H1 (cell line): ENCODE measurements around the gene FHL1.

Source experiments
- ATF3 ChIP-seq: IDR thresholded peaks from 2 replicates; pipeline ENCODE4 v1.6.1; 2011; ENCODE audit warnings: low read depth, mild to moderate bottlenecking, low read length; ENCODE audit not compliant: insufficient read depth
- CEBPB ChIP-seq: IDR thresholded peaks from 2 replicates; pipeline ENCODE4 v1.6.1; 2012; ENCODE audit warnings: low read depth, low read length
- CREB1 ChIP-seq: IDR thresholded peaks from 2 replicates; pipeline ENCODE4 v1.6.1; 2012; ENCODE audit warnings: inconsistent platforms
- CTCF ChIP-seq, 3 experiments: IDR thresholded peaks; 1 replicate in 2 of 3; 2 replicates in 1 of 3; pipeline versions ENCODE4 v1.5.1 to v1.6.1; 2011; ENCODE audit warnings: low read length in 3 of 3, mild to moderate bottlenecking in 3 of 3, inconsistent platforms in 2 of 3, low read depth in 1 of 3, moderate library complexity in 1 of 3; ENCODE audit not compliant: insufficient read depth in 1 of 3; ENCODE audit errors: control extremely low read depth in 1 of 3
- POLR2A ChIP-seq, 2 experiments: IDR thresholded peaks; 1 replicate in 1 of 2; 2 replicates in 1 of 2; pipeline ENCODE4 v1.6.1; 2011; ENCODE audit warnings: low read depth in 2 of 2, low read length in 2 of 2, mild to moderate bottlenecking in 2 of 2; ENCODE audit errors: control extremely low read depth in 1 of 2
- POLR2AphosphoS5 ChIP-seq: IDR thresholded peaks from 2 replicates; pipeline ENCODE4 v1.6.1; 2011; ENCODE audit warnings: low read depth, low read length
- SP1 ChIP-seq: IDR thresholded peaks from 2 replicates; pipeline ENCODE4 v1.6.1; 2011; ENCODE audit warnings: low read depth, low read length
- TAF1 ChIP-seq: IDR thresholded peaks from 2 replicates; pipeline ENCODE4 v1.6.1; 2011; ENCODE audit warnings: mild to moderate bottlenecking, low read depth, low read length
- TAF7 ChIP-seq: optimal IDR thresholded peaks from 2 replicates; pipeline ENCODE3; 2011; ENCODE audit warnings: low read depth, mild to moderate bottlenecking, inconsistent platforms, low read length, moderate library complexity, borderline replicate concordance
- ZNF274 ChIP-seq: IDR thresholded peaks from 2 replicates; pipeline ENCODE4 v1.7.0; 2012; ENCODE audit warnings: low read length, borderline replicate concordance; ENCODE audit errors: extremely low read depth

- TF ChIP-seq POLR2A (IDR thresholded peaks at IDR 0.05; ENCODE audit: control extremely low read depth in 1 of 2, low read depth in 2 of 2, low read length in 2 of 2) (no peak), CTCF (IDR thresholded peaks at IDR 0.05; ENCODE audit: control extremely low read depth in 1 of 3, insufficient read depth in 1 of 3, low read depth in 1 of 3, low read length in 3 of 3) (no peak), ZNF274 (no peak), CREB1 (no peak), POLR2AphosphoS5 (no peak), TAF1 (no peak), SP1 (no peak), TAF7 (no peak), CEBPB (no peak), ATF3 (no peak)
Observed at GRCh38 chrX:136112778-136113177, 34.6 kb upstream of the FHL1 start.
